ENCODE measurements around the gene ALDH4A1. TPM values are rescaled to one million over a fixed set of nuclear protein-coding genes. Genes with fewer than 3 reads are reported as not detected.
A peak's percentile ranks its signal among the peaks of the same experiment; 100 is the strongest.

ALDH4A1 gene
- polyA plus RNA-seq, 1 donor: 3.1 TPM

- no peak overlapping the region for H3K27ac ChIP-seq (ENCODE audit: low read length)
Observed at GRCh38 chr1:18908911-18909771, 6.8 kb upstream of the ALDH4A1 start.

GRCh38 chr1:18907917-18908845 is 5.8 kb upstream of the ALDH4A1 start:
- Histone ChIP-seq H3K4me1 (ENCODE audit: control insufficient read depth, insufficient read depth, low read length) (peaks cover 4% of the 10 kb centered on the region), H3K27ac (ENCODE audit: low read length) (no peak overlapping the region), H3K36me3 (ENCODE audit: control insufficient read depth, insufficient read depth, low read length) (peaks cover 31% of the 10 kb centered on the region), H3K27me3 (ENCODE audit: control insufficient read depth, insufficient read depth, low read length) (peaks cover 3% of the 10 kb centered on the region), H3K4me3 (ENCODE audit: low read length) (no peak overlapping the region), H3K9me3 (ENCODE audit: control insufficient read depth, low read depth, low read length) (no peaks in the 10 kb centered on the region)
- DNase-seq: no peak
- WGBS (ENCODE audit: insufficient coverage, low lambda C conversion rate): no CpG with 5 or more reads among the region's 22 CpGs

More at GRCh38 chr1:18908911-18909771, 6.8 kb upstream of the ALDH4A1 start:
- H3K4me3 ChIP-seq (ENCODE audit: low read length): no peak overlapping the region
- no peaks in the 10 kb centered on the region for H3K4me1 ChIP-seq (ENCODE audit: control insufficient read depth, insufficient read depth, low read length)
- H3K36me3 ChIP-seq (ENCODE audit: control insufficient read depth, insufficient read depth, low read length): peaks cover 31% of the 10 kb centered on the region
- no CpG with 5 or more reads among the region's 17 CpGs for WGBS (ENCODE audit: insufficient coverage, low lambda C conversion rate)
- no peaks in the 10 kb centered on the region for H3K9me3 ChIP-seq (ENCODE audit: control insufficient read depth, low read depth, low read length)
- H3K27me3 ChIP-seq (ENCODE audit: control insufficient read depth, insufficient read depth, low read length): no peaks in the 10 kb centered on the region
- no peak for DNase-seq

- no peaks in the 10 kb centered on the region for H3K9me3 ChIP-seq (ENCODE audit: control insufficient read depth, low read depth, low read length)
- no peak overlapping the region for H3K4me3 ChIP-seq (ENCODE audit: low read length)
- H3K36me3 ChIP-seq (ENCODE audit: control insufficient read depth, insufficient read depth, low read length): peaks cover 31% of the 10 kb centered on the region
- no peak overlapping the region for H3K27ac ChIP-seq (ENCODE audit: low read length)
- DNase-seq: peak; percentile 29 to 37
- peaks cover 3% of the 10 kb centered on the region for H3K27me3 ChIP-seq (ENCODE audit: control insufficient read depth, insufficient read depth, low read length)
- 80% methylated on average over 1 of the region's 16 CpGs for WGBS (ENCODE audit: insufficient coverage, low lambda C conversion rate)
- H3K4me1 ChIP-seq (ENCODE audit: control insufficient read depth, insufficient read depth, low read length): peaks cover 7% of the 10 kb centered on the region
Observed at GRCh38 chr1:18907021-18907916, 4.9 kb upstream of the ALDH4A1 start.

GRCh38 chr1:18903291-18903756 is 969 bp upstream of the ALDH4A1 start:
- Histone ChIP-seq H3K27ac (ENCODE audit: low read length) (peak overlapping the region; percentile 6), H3K27me3 (ENCODE audit: control insufficient read depth, insufficient read depth, low read length) (peaks cover 38% of the 10 kb centered on the region), H3K9me3 (ENCODE audit: control insufficient read depth, low read depth, low read length) (no peaks in the 10 kb centered on the region), H3K4me1 (ENCODE audit: control insufficient read depth, insufficient read depth, low read length) (peaks cover 10% of the 10 kb centered on the region), H3K36me3 (ENCODE audit: control insufficient read depth, insufficient read depth, low read length) (peaks cover 6% of the 10 kb centered on the region), H3K4me3 (ENCODE audit: low read length) (peak overlapping the region; percentile 44)
- DNase-seq: no peak
- WGBS (ENCODE audit: insufficient coverage, low lambda C conversion rate): 0% methylated on average over 1 of the region's 8 CpGs

- WGBS (ENCODE audit: insufficient coverage, low lambda C conversion rate): no CpG with 5 or more reads among the region's 44 CpGs
- DNase-seq: peak in 1 of 2 donors; percentile 51
- H3K27me3 ChIP-seq (ENCODE audit: control insufficient read depth, insufficient read depth, low read length): peaks cover 46% of the 10 kb centered on the region
- H3K4me1 ChIP-seq (ENCODE audit: control insufficient read depth, insufficient read depth, low read length): peaks cover 10% of the 10 kb centered on the region
- H3K27ac ChIP-seq (ENCODE audit: low read length): no peak overlapping the region
- no peaks in the 10 kb centered on the region for H3K36me3 ChIP-seq (ENCODE audit: control insufficient read depth, insufficient read depth, low read length)
- peak overlapping the region; percentile 44 for H3K4me3 ChIP-seq (ENCODE audit: low read length)
- H3K9me3 ChIP-seq (ENCODE audit: control insufficient read depth, low read depth, low read length): no peaks in the 10 kb centered on the region
Observed at GRCh38 chr1:18901952-18902522, 318 bp downstream of the ALDH4A1 start.

- peaks cover 46% of the 10 kb centered on the region for H3K27me3 ChIP-seq (ENCODE audit: control insufficient read depth, insufficient read depth, low read length)
- no peaks in the 10 kb centered on the region for H3K9me3 ChIP-seq (ENCODE audit: control insufficient read depth, low read depth, low read length)
- H3K27ac ChIP-seq (ENCODE audit: low read length): no peak overlapping the region
- WGBS (ENCODE audit: insufficient coverage, low lambda C conversion rate): no CpG with 5 or more reads among the region's 9 CpGs
- H3K4me1 ChIP-seq (ENCODE audit: control insufficient read depth, insufficient read depth, low read length): peaks cover 10% of the 10 kb centered on the region
- H3K4me3 ChIP-seq (ENCODE audit: low read length): no peak overlapping the region
- no peaks in the 10 kb centered on the region for H3K36me3 ChIP-seq (ENCODE audit: control insufficient read depth, insufficient read depth, low read length)
- no peak for DNase-seq
Observed at GRCh38 chr1:18901147-18901951, 1.0 kb downstream of the ALDH4A1 start.

GRCh38 chr1:18900303-18900841 is 2.0 kb downstream of the ALDH4A1 start:
- Histone ChIP-seq H3K4me1 (ENCODE audit: control insufficient read depth, insufficient read depth, low read length) (peaks cover 10% of the 10 kb centered on the region), H3K9me3 (ENCODE audit: control insufficient read depth, low read depth, low read length) (no peaks in the 10 kb centered on the region), H3K27me3 (ENCODE audit: control insufficient read depth, insufficient read depth, low read length) (peaks cover 51% of the 10 kb centered on the region), H3K4me3 (ENCODE audit: low read length) (no peak overlapping the region), H3K27ac (ENCODE audit: low read length) (no peak overlapping the region), H3K36me3 (ENCODE audit: control insufficient read depth, insufficient read depth, low read length) (no peaks in the 10 kb centered on the region)
- DNase-seq: no peak
- WGBS (ENCODE audit: insufficient coverage, low lambda C conversion rate): no CpG with 5 or more reads among the region's 10 CpGs

GRCh38 chr1:18899363-18900049 is 2.8 kb downstream of the ALDH4A1 start:
- no CpG with 5 or more reads among the region's 4 CpGs for WGBS (ENCODE audit: insufficient coverage, low lambda C conversion rate)
- Histone ChIP-seq H3K9me3 (ENCODE audit: control insufficient read depth, low read depth, low read length) (no peaks in the 10 kb centered on the region), H3K36me3 (ENCODE audit: control insufficient read depth, insufficient read depth, low read length) (no peaks in the 10 kb centered on the region), H3K4me1 (ENCODE audit: control insufficient read depth, insufficient read depth, low read length) (peaks cover 10% of the 10 kb centered on the region), H3K4me3 (ENCODE audit: low read length) (no peak overlapping the region), H3K27me3 (ENCODE audit: control insufficient read depth, insufficient read depth, low read length) (peaks cover 58% of the 10 kb centered on the region), H3K27ac (ENCODE audit: low read length) (no peak overlapping the region)
- no peak for DNase-seq

Data from large intestine (tissue), 3 donors.